ENCODE results near the gene ARSG. TPM values are rescaled to one million over a fixed set of nuclear protein-coding genes. Genes with fewer than 3 reads are reported as not detected.

The ARSG gene
- total and polyA plus RNA-seq, 2 of the 13 experiments (the other 11 are each of a cell fraction or from before 2014, with no cell fraction given): 3.7 to 15.2 TPM

- TF ChIP-seq DRAP1 (CRISPR knock-in tag; IDR thresholded peaks at IDR 0.05): peak; percentile 94
- TF ChIP-seq PPARG (CRISPR knock-in tag; conservative IDR thresholded peaks at IDR 0.05): peak; percentile 46
- peak; percentile 90 for TF ChIP-seq ZNF354B (CRISPR knock-in tag; IDR thresholded peaks at IDR 0.05)
- peak; percentile 14 for TF ChIP-seq ZNF431 (CRISPR knock-in tag; IDR thresholded peaks at IDR 0.05; ENCODE audit: borderline replicate concordance, low read depth)
- TF ChIP-seq ZBTB7B (CRISPR knock-in tag; IDR thresholded peaks at IDR 0.05): peak; percentile 92
- TF ChIP-seq ZSCAN20 (CRISPR knock-in tag; IDR thresholded peaks at IDR 0.05; ENCODE audit: borderline replicate concordance): no peak; the same call in 1 of the 2 replicates
- TF ChIP-seq ZNF562 (CRISPR knock-in tag; IDR thresholded peaks at IDR 0.05; ENCODE audit: borderline replicate concordance): no peak
- peak; percentile 33; the same call in 1 of the 2 replicates for TF ChIP-seq CREBL2 (CRISPR knock-in tag; IDR thresholded peaks at IDR 0.05; ENCODE audit: borderline replicate concordance)
- TF ChIP-seq TFE3 (CRISPR knock-in tag; IDR thresholded peaks at IDR 0.05): peak; percentile 79
- TF ChIP-seq ZNF724P (CRISPR knock-in tag; IDR thresholded peaks at IDR 0.05; ENCODE audit: borderline replicate concordance): peak; percentile 39
- peak; percentile 87 for TF ChIP-seq BHLHE40 (IDR thresholded peaks at IDR 0.05; ENCODE audit: low read length)
- no peak; the same call in none of the 2 replicates for TF ChIP-seq ZKSCAN8 (CRISPR knock-in tag; IDR thresholded peaks at IDR 0.05; ENCODE audit: borderline replicate concordance)
- TF ChIP-seq ZBTB1 (CRISPR knock-in tag; IDR thresholded peaks at IDR 0.05; ENCODE audit: borderline replicate concordance): no peak
- no peak for TF ChIP-seq ARNT (IDR thresholded peaks at IDR 0.05)
- 0 out of 2 replicates have a peak, but pooled peaks have one; percentile 39 for TF ChIP-seq ZNF557 (CRISPR knock-in tag; IDR thresholded peaks at IDR 0.05)
- no peak; the same call in 1 of the 2 replicates for TF ChIP-seq ARID2 (CRISPR knock-in tag; IDR thresholded peaks at IDR 0.05; ENCODE audit: borderline replicate concordance)
- peak; percentile 97 for TF ChIP-seq CEBPG (CRISPR knock-in tag; IDR thresholded peaks at IDR 0.05)
- no peak; the same call in 1 of the 2 replicates for TF ChIP-seq ZNF468 (CRISPR knock-in tag; IDR thresholded peaks at IDR 0.05)
- TF ChIP-seq ZBTB20 (CRISPR knock-in tag; IDR thresholded peaks at IDR 0.05; ENCODE audit: borderline replicate concordance, low read depth): peak; percentile 88; the same call in 1 of the 2 replicates
- TF ChIP-seq SMAD9 (CRISPR knock-in tag; IDR thresholded peaks at IDR 0.05): no peak
- no peak for TF ChIP-seq ZSCAN30 (CRISPR knock-in tag; IDR thresholded peaks at IDR 0.05)
- TF ChIP-seq CTCF (CRISPR knock-in tag; IDR thresholded peaks at IDR 0.05): peak; percentile 14
- TF ChIP-seq SSRP1 (CRISPR knock-in tag; IDR thresholded peaks at IDR 0.05): peak; percentile 96; the same call in 1 of the 2 replicates
- TF ChIP-seq ZMAT5 (CRISPR knock-in tag; IDR thresholded peaks at IDR 0.05; ENCODE audit: borderline replicate concordance, low read depth): 0 out of 2 replicates have a peak, but pooled peaks have one; percentile 49
- TF ChIP-seq NKX3-1 (CRISPR knock-in tag; IDR thresholded peaks at IDR 0.05): peak; percentile 83; the same call in 1 of the 2 replicates
- peak; percentile 54; the same call in 1 of the 2 replicates for TF ChIP-seq MXD3 (CRISPR knock-in tag; IDR thresholded peaks at IDR 0.05)
These were observed 87.2 kb downstream of the ARSG start (continued) for GRCh38 chr17:68378268-68379176.
